Activated B cell treated with CpG ODN at 0.5 μM for 24 hours (primary cell): ENCODE data around the gene DCTN3. TPM values are rescaled to one million over a fixed set of nuclear protein-coding genes. Genes with fewer than 3 reads are reported as not detected.

ENCODE experiments used
- ATAC-seq: fragments of 200-7000 bp; cut with Tn5 transposase; one replicate; pipeline ENCODE4 v1.10.0; 2021; ENCODE audit warnings: low read depth, mild to moderate bottlenecking, moderate library complexity
- CTCF ChIA-PET: fragments of 350-600 bp; sonication (Branson Sonifier 250); formaldehyde crosslinking; loops from one replicate; lab custom pipeline; 2021; ENCODE audit warnings: antibody characterized with exemption; lab: Charles Lee
- POLR2A ChIA-PET: fragments of 350-600 bp; sonication (Branson Sonifier 250); formaldehyde crosslinking; loops from one replicate; lab custom pipeline; 2021; ENCODE audit warnings: antibody characterized with exemption; lab: Charles Lee
- DNase-seq: peaks from one replicate; pipeline ENCODE4 v3.0.0; 2022
- H3K27ac Mint-ChIP-seq: one replicate; pipeline ENCODE4 v1.8.0; 2020; ENCODE audit warnings: mixed read lengths
- H3K27me3 Mint-ChIP-seq: one replicate; pipeline ENCODE4 v1.8.0; 2021; ENCODE audit warnings: mixed read lengths
- H3K36me3 Mint-ChIP-seq: one replicate; pipeline ENCODE4 v1.8.0; 2021; ENCODE audit warnings: low read depth, mixed read lengths
- H3K4me1 Mint-ChIP-seq: one replicate; pipeline ENCODE4 v1.8.0; 2021; ENCODE audit warnings: mixed read lengths
- H3K4me3 Mint-ChIP-seq: one replicate; pipeline ENCODE4 v1.8.0; 2020; ENCODE audit warnings: mild to moderate bottlenecking, mixed read lengths
- H3K9me3 Mint-ChIP-seq: one replicate; pipeline ENCODE4 v1.8.0; 2020; ENCODE audit warnings: mixed read lengths
- intact Hi-C: fragments of 100-400 bp; cut with micrococcal nuclease; formaldehyde crosslinking; loops from one replicate; pipeline ENCODE4 v1.15.1; 2024
- total RNA-seq: library from RNA; stranded (reverse); gene quantifications from 2 replicates; pipeline ENCODE4 v1.2.3, GENCODE V29; 2022
- TF ChIP-seq, protein P1 (sequence below): fragments of 200-600 bp; IDR thresholded peaks from one replicate; pipeline ENCODE4 v1.8.0; 2022; ENCODE audit warnings: antibody characterized with exemption, mild to moderate bottlenecking

The DCTN3 gene
- total RNA-seq, 1 donor from 2014 or later = 63.9 TPM

DNA sequence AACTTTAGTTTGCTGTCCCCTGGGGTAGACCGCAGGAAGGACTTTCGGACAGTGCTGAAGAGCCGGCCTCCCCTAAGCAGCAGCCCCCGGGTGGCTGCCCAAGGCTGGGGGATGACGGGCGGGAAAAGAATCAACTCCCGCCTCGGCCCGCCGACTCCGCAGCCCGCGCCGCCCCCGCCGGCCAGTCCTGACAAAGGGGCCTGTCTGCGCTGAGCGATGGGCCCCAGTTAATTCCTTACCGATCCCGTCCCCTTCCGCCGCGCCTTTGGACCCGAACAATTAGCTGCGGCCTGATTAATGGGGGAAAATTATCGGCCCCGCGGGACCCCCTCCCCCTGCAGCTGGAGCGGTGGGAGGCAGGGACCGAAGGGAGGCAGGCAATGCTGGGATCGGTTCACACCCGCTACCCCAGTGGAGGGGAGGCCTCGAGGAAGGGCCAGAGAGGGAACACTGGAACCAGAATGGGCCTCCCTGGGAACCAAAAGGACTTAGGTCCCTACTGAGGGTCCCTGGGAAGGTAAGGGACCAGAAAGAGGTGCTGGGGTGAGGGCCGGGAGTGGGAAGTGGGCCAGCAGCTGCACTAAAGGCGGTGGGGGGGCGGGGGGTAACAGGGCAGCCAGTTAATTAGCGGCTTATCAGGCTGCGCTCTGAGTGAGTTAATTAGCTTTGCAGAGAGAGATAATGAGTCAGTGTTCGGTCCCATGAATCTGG is 4.3 kb upstream of the DCTN3 start:
- intact Hi-C loops = loop anchor here (5.0 kb wide), 1 partner anchor 297 kb away; the partner anchor contains the start of genes KIF24 and NUDT2
- DNase-seq = no peak
- H3K4me3 Mint-ChIP-seq = no peak overlapping the region
- POLR2A ChIA-PET = interaction anchor here (1.7 kb wide), 1 partner anchor 9 kb away, joined by 5 read pairs; no protein-coding TSS in a partner anchor
- peaks cover 6% of the 10 kb centered on the region for H3K36me3 Mint-ChIP-seq
- H3K9me3 Mint-ChIP-seq = no peaks in the 10 kb centered on the region
- peaks cover 35% of the 10 kb centered on the region for H3K4me1 Mint-ChIP-seq
- no peak for ATAC-seq
- H3K27ac Mint-ChIP-seq = no peak overlapping the region
- peaks cover 63% of the 10 kb centered on the region for H3K27me3 Mint-ChIP-seq
- TF ChIP-seq, protein P1, sequence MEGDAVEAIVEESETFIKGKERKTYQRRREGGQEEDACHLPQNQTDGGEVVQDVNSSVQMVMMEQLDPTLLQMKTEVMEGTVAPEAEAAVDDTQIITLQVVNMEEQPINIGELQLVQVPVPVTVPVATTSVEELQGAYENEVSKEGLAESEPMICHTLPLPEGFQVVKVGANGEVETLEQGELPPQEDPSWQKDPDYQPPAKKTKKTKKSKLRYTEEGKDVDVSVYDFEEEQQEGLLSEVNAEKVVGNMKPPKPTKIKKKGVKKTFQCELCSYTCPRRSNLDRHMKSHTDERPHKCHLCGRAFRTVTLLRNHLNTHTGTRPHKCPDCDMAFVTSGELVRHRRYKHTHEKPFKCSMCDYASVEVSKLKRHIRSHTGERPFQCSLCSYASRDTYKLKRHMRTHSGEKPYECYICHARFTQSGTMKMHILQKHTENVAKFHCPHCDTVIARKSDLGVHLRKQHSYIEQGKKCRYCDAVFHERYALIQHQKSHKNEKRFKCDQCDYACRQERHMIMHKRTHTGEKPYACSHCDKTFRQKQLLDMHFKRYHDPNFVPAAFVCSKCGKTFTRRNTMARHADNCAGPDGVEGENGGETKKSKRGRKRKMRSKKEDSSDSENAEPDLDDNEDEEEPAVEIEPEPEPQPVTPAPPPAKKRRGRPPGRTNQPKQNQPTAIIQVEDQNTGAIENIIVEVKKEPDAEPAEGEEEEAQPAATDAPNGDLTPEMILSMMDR = no peak
- CTCF ChIA-PET = interaction anchor here (1.4 to 7.6 kb wide), 3 partner anchors 9 to 33 kb away, joined by 3 to 51 read pairs (median 3); no protein-coding TSS in a partner anchor

- no peaks in the 10 kb centered on the region for H3K9me3 Mint-ChIP-seq
- intact Hi-C loops = loop anchor here (5.0 kb wide), 1 partner anchor 296 kb away; the partner anchor contains the start of genes KIF24 and NUDT2
- ChIA-PET POLR2A (interaction anchor here (0.5 to 1.3 kb wide), 4 partner anchors 14 to 1321 kb away, joined by 3 to 6 read pairs (median 4); partner anchors contain the start of genes MYORG and SIGMAR1), CTCF (interaction anchor here (7.6 kb wide), 1 partner anchor 10 kb away, joined by 51 read pairs; no protein-coding TSS in a partner anchor)
- ATAC-seq = no peak
- TF ChIP-seq, protein P1 = no peak
- peaks cover 36% of the 10 kb centered on the region for H3K4me1 Mint-ChIP-seq
- no peak for DNase-seq
- H3K27me3 Mint-ChIP-seq = peaks cover 57% of the 10 kb centered on the region
- no peak overlapping the region for H3K27ac Mint-ChIP-seq
- peak overlapping the region; percentile 58 for H3K4me3 Mint-ChIP-seq
- peaks cover 6% of the 10 kb centered on the region for H3K36me3 Mint-ChIP-seq
Measured at GRCh38 chr9:34623374-34624235, 3.3 kb upstream of the DCTN3 start.

DNA sequence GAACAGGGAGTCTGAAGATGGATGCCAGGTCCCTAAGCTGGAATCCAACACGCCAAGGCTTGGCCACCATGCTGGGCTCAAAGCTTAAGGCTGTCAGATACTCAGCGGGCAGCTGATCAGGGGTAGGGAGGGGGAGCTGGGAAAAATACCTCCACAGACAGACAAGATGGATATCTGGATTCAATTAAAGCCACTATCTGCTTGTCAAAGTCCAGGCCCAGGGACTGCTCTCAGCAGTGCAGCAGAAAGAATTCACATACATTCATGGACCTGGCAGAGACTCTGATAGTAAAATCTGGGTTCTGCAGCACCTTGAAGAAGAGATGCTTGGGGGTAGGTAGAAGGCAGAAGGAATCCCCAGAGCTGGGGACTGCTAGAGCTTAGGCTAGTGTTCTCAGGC is 5.2 kb downstream of the DCTN3 start:
- Mint-ChIP-seq H3K27me3 (no peaks in the 10 kb centered on the region), H3K9me3 (no peaks in the 10 kb centered on the region), H3K27ac (no peak overlapping the region), H3K4me3 (no peak overlapping the region), H3K36me3 (peaks cover 48% of the 10 kb centered on the region), H3K4me1 (peaks cover 30% of the 10 kb centered on the region)
- ChIA-PET CTCF (interaction anchor here (5.3 kb wide), 1 partner anchor 20 kb away, joined by 62 read pairs; the partner anchor contains the start of gene SIGMAR1), POLR2A (interaction anchor here (0.6 to 6.8 kb wide), 2 partner anchors 16 to 21 kb away, joined by 5 to 44 read pairs; partner anchors contain the start of gene SIGMAR1)
- TF ChIP-seq, protein P1 = no peak
- ATAC-seq (no peak), DNase-seq (no peak)
- intact Hi-C loops = loop anchor here (10.0 kb wide), 2 partner anchors 1140 to 1200 kb away; partner anchors contain the start of genes HINT2, NOL6 and SPAG8

DNA sequence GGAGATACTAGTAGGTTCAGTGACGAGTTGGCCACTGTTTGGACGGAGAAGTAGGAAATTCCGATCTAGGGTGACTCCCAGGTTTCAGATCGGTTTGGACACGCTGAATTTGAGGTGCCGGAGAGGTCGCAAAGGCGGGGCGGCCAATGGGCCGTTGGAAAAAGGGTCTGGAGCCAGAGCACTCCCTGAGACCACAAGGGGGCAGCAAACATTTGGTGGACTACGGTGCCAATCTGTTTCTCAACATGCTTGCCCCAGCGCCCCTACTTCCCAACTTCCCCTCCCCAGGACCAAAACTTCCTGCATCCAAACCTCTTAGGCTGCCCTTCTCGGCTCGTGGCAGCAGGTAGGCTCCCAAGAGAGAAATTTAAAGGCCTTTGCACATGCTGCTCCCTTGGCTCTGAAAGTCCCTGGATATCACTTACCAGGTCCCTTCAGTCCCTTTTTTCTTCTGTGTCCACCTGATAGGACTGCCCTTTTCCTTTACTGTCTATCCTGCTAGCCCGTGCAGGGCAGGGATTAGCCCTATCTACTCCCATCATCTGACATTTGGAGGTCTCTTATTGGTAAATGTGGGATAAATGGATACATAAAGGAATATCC is 7.4 kb downstream of the DCTN3 start:
- intact Hi-C loops = loop anchor here (1.0 to 10.0 kb wide), 13 partner anchors 7 to 1202 kb away; partner anchors contain the start of genes DCTN3, DNAI1, DNAJB5 and FAM219A
- H3K27ac Mint-ChIP-seq = peak overlapping the region; percentile 62
- peaks cover 19% of the 10 kb centered on the region for H3K4me1 Mint-ChIP-seq
- H3K27me3 Mint-ChIP-seq = no peaks in the 10 kb centered on the region
- DNase-seq = peak; percentile 56
- H3K36me3 Mint-ChIP-seq = peaks cover 40% of the 10 kb centered on the region
- TF ChIP-seq, protein P1 = no peak
- CTCF ChIA-PET = interaction anchor here (0.9 to 5.3 kb wide), 4 partner anchors 8 to 52 kb away, joined by 3 to 62 read pairs (median 4); partner anchors contain the start of genes DCTN3 and SIGMAR1
- ATAC-seq = peak; percentile 46
- POLR2A ChIA-PET = interaction anchor here (0.6 to 6.8 kb wide), 8 partner anchors 7 to 158 kb away, joined by 3 to 44 read pairs (median 4); partner anchors contain the start of genes DCTN3, DNAI1, FAM219A and GALT
- H3K4me3 Mint-ChIP-seq = peak overlapping the region; percentile 86
- H3K9me3 Mint-ChIP-seq = no peaks in the 10 kb centered on the region
